Measurements from ENCODE around the gene CCDC117.
"Not testable (repeated sequence)": the region's sequence is repeated elsewhere in the genome, so short reads cannot be mapped to it uniquely, and the experiment has no call there.

Gene CCDC117, protein sequence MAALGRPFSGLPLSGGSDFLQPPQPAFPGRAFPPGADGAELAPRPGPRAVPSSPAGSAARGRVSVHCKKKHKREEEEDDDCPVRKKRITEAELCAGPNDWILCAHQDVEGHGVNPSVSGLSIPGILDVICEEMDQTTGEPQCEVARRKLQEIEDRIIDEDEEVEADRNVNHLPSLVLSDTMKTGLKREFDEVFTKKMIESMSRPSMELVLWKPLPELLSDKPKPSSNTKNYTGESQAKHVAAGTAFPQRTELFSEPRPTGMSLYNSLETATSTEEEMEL
- 21.8 to 29.8 reads per million in 2 donors for total RNA-seq

DNA sequence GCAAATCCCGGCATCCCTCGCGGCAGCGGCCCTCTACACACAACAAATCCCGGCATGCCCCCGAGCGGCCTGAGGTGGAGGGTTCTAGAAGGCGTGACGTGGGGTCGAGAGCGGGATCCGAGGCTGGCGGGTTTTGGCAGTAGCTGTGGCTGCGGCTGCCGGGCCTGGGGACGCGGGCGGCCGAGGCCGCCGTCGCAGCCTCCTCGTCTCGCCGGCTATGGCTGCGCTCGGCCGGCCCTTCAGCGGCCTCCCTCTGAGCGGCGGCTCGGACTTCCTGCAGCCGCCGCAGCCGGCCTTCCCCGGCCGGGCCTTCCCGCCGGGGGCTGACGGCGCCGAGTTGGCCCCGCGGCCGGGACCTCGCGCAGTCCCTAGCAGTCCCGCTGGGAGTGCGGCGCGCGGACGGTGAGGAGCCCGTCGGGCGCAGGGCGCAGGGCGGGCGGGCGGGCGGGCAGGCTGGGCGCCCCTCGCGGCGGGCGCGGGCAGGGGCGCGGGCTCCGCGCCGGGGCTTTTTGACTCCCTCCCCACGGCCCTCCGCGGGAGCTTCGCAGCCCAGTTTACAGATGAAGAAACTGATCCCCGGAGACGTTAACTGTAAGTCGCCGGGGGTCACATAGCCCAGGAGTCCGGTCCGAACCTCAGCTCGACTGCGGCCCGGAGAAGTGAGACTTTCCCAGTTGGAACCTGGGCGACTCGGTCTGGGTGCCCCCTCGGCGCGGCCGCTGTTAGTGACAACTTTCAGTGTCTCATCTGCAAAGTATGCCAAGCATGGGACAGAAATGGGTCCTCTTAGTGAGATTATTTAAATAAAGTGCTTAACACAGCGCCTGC lies at the start of gene CCDC117:
CCDC117 (plus strand) TSS at position 63 of the 828 bp plus-strand sequence; CDS start at position 218, 155 bp downstream.
- DNase-seq, result peak; percentile 84 to 97 (median 87)

DNA sequence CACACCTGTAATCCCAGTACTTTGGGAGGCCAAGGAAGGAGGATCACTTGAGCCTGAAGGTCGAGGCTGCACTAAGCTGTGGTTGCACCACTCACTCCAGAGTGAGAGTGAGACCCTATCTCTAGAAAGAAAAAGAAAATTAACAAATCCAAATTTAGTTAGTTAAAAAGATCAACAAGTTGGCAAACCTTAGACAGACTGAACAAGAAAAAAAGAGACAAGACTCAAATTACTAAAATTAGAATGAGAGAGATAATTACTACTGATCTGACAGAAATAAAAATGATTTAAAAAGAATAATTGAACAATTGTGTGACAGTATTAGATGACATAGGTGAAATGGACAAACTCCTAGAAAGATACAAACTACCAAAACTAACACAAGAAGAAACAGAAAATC lies 44.5 kb upstream of the CCDC117 start:
- no peak for DNase-seq

- no peak for DNase-seq
These were observed 43.7 kb upstream of the CCDC117 start for GRCh38 chr22:28728621-28729313.

DNA sequence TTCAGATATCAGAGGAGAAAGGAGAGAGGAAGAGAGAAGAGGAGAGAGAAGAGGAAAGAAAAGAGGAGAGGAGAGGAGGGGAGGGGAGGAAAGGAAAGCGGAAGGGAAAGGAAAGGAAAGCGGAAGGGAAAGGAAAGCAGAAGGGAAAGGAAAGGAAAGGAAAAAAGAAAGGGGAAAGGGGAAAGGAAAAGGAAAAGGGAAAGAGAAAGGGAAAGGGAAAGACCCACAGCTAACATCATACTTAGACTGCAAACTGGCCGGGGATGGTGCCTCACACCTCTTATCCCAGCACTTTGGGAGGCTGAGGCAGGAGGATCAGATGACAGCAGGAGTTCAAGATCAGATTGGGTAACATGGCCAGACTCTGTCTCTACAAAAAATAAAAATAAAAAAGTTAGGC lies 42.3 kb upstream of the CCDC117 start:
- no peak for DNase-seq

- no peak for DNase-seq
These were observed 38.1 kb upstream of the CCDC117 start for GRCh38 chr22:28734393-28734792.

DNA sequence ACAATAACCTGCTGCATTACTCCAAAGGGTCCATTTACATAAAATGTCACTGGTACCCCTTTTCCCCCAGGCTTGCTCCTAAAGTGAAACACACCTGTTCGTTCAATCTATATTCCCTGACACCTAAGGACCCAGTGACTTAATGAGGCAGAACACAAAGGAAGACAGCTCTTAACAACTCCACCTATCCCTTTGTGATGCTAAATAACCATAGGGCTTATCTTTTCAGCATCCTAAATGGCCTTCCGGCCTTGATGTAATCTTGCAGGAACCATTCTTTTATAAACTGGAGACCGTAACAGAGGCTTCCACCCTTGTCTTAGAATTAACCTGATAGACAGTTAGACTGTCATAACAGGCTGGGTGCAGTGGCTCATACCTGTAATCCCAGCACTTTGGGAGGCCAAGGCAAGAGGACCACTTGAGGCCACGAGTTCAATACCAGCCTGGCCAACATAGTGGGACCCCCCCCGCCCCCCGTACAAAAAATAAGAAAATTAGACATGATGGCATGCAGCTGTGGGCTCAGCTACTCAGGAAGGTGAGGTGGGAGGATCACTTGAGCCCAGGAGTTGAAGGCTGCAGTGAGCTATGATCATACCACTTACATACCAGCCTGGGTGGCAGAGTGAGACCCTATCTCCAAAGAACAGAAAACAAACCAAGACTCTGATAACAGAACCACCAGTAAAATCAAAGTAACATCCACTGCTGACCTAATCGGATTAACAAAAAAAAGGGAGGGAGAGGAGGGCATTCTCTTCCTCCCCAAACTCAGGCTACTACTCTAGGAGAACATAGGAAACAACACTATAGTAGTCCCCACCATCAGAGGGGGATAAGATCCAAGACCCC lies 36.0 kb upstream of the CCDC117 start:
- no peak for DNase-seq

DNA sequence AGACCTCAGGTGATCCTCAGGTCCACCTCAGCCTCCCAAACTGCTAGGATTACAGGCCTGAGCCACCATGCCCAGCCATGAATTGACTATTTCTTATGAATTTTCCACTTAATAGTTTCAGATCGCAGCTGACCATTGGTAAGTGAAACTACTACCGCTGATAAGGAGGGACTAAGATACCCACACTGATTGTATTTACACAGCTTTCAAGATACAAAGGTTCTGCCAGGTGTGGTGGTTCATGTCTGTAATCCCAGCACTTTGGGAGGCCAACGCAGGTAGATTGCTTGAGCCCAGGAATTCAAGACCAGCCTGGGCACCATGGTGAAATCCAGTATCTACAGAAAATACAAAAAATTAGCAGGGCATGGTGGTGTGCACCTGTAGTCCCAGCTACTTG lies 34.8 kb upstream of the CCDC117 start:
- no peak for DNase-seq

DNA sequence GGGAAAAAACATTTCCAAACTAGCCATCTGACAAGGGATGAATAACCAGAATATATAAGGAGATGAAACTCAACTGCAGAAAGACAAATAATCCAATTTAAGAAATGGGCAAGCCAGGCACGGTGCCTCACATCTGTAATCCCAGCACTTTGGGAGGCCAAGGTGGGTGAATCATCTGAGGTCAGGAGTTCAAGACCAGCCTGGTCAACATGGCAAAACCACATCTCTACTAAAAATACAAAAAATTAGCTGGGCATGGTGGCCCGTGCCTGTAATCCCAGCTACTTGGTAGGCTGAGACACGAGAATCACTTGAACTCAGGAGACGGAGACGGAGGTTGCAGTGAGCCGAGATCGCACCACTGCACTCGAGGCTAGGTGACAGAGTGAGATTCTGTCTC lies 33.6 kb upstream of the CCDC117 start:
- DNase-seq, result not testable (repeated sequence)

- no peak for DNase-seq
These were observed 31.2 kb upstream of the CCDC117 start for GRCh38 chr22:28741200-28741784.

GRCh38 chr22:28741785-28742561 lies 30.5 kb upstream of the CCDC117 start, which contains the start of the genes CHEK2 and HSCB:
CHEK2 (minus strand) TSS chr22:28741820; CDS start chr22:28734721, 7,099 bp downstream.
HSCB (plus strand) TSS chr22:28742039; CDS start chr22:28742096, 57 bp downstream.
- peak; percentile 87 to 99 (median 95) for DNase-seq

DNA sequence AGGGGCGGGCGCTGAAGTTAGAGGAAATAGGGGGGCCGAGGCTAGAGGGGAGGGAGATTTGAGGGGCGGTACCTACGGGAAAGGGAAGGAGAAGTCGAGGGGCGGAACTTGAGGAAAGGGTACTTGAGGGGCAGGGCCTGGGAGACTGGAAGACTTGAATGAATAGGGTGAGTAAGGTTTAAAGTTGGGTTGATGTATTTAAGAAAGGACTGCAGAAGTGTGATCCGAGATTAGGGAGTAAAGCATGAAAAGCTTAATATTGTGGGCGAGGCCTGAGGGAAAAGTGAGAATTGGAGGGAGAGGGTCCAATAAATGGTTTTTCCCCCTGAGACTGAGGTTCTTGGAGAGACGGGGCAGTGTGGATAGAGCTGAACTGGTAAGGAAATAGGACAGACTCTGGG lies 29.9 kb upstream of the CCDC117 start:
- DNase-seq, result no peak

- no peak for DNase-seq
These were observed 28.6 kb upstream of the CCDC117 start for GRCh38 chr22:28743852-28744251.

- DNase-seq, result no peak
These were observed 22.0 kb upstream of the CCDC117 start for GRCh38 chr22:28750471-28750881.

DNA sequence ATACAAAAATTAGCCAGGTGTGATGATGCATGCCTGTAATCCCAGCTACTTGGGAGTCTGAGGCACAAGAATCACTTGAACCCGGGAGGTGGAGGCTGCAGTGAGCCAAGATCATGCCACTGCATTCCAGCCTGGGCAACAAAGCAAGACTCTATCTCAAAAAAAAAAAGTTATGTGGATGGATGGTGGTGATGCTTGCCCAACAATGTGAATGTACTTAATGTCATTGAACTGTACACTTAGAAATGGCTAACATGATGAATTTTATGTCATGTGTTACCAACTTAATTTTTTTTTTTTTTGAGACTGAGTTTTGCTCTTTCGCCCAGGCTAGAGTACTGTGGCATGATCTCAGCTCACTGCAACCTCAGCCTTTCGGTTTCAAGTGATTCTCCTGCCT lies 18.0 kb upstream of the CCDC117 start:
- DNase-seq, result not testable (repeated sequence)

GRCh38 chr22:28759861-28760560 lies 12.5 kb upstream of the CCDC117 start:
- DNase-seq, result no peak

GRCh38 chr22:28761449-28761755 lies 11.1 kb upstream of the CCDC117 start:
- no peak for DNase-seq

GRCh38 chr22:28762000-28762399 lies 10.5 kb upstream of the CCDC117 start:
- DNase-seq, result not testable (repeated sequence)

DNA sequence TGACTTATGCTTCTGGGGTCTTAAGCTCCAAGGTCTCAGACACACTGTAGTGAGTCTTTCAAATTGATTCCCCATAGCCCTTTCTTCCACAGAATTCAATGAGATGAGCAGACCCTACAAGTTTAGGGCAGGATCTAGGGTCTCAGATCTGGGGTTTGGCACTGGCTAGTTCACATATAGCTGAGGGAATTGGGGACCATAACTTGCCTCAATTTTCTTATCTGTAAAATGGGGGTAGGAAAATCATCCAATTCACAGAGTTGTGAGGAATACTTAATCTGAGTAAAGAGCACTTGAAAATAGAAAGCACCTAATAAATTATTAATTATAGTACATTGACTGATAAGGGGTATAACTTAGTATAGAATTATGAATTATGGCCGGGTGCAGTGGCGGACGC lies 5.9 kb upstream of the CCDC117 start:
- no peak for DNase-seq

- no peak for DNase-seq
These were observed 3.6 kb upstream of the CCDC117 start for GRCh38 chr22:28768701-28769393.

All from T-helper 2 cell (primary cell).